ENCODE measurements around the gene CEP20.

DNA sequence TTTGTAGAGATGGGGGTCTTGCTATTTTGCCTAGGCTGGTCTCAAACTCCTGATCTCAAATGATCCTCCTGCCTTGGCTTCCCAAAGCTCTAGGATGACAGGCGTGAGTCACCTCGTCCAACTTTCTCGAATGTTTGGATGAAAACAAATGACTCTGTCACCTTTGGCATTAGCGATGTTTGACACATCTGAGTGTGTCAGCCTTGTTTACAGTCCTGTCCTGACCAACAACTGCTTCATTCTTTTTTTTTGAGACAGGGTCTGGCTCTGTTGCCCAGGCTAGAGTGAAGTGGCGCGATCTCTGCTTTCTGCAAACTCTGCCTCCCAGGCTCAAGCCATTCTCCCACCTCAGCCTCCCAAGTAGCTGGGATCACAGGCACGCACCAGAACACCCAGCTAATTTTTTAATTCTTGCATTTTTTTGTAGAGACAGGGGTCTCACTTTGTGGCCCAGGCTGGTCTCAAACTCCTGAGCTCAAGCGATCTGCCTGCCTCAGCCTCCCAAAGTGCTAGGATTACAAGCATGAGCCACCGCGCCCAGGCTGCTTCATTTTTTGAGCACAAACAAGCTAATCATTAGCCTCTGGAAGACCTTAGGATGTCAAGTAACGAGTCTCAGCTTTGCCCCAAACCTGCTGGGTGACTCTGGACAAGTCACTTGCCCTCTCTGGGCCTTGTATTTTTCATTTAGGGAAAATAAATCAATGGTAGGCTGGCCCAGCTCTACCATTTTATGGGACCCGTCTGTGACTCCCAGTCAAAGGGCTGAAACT, 39.0 kb downstream of the CEP20 start:
- TF ChIP-seq SUZ12 (IDR thresholded peaks at IDR 0.05; ENCODE audit: extremely low read depth, insufficient read depth, insufficient read length), result no peak
- TF ChIP-seq ZNF274 (IDR thresholded peaks at IDR 0.05; ENCODE audit: low read depth, low read length), result no peak
- no peak for TF ChIP-seq YY1 (IDR thresholded peaks at IDR 0.05; ENCODE audit: insufficient read depth, insufficient read length)

Measured in NT2/D1 (cell line).